Measurements from ENCODE around the gene AKT3. TPM values are rescaled to one million over a fixed set of nuclear protein-coding genes. Genes with fewer than 3 reads are reported as not detected.

AKT3 gene
- total RNA-seq, 5 donors from 2014 or later (not counting 1 experiment from before 2014, with no cell fraction given): 94.5 to 124 (median 112) TPM

GRCh38 chr1:243535014-243535413 is 315.0 kb downstream of the AKT3 start:
- no CpG with 5 or more reads among the region's 1 CpG for WGBS (ENCODE audit: insufficient coverage)
- no peak for DNase-seq
- Histone ChIP-seq H3K27me3 (replicated peaks in 1 of 2; ENCODE audit: control insufficient read depth in 2 of 2, extremely low read depth in 1 of 2, insufficient read depth in 2 of 2, low read length in 1 of 2) (no peaks in the 10 kb centered on the region), H3K36me3 (ENCODE audit: control insufficient read depth in 2 of 2, extremely low read depth in 1 of 2, insufficient read depth in 1 of 2, low read length in 1 of 2) (no peaks in the 10 kb centered on the region), H3K4me1 (ENCODE audit: control insufficient read depth in 1 of 2, extremely low read depth in 1 of 2, insufficient read depth in 2 of 2, low read length in 2 of 2) (no peaks in the 10 kb centered on the region), H3K27ac (ENCODE audit: low read length) (no peak overlapping the region), H3K9me3 (no peaks in the 10 kb centered on the region), H3K4me3 (ENCODE audit: control insufficient read depth in 1 of 2, extremely low read depth in 1 of 2, low read length in 1 of 2) (no peak overlapping the region)
- H3K4me3 Mint-ChIP-seq: no peak overlapping the region
- peaks cover 0 to 2% (median 0%) of the 10 kb centered on the region in 3 donors for H3K4me1 Mint-ChIP-seq
- CTCF ChIA-PET: interaction anchor here (0.6 to 1.1 kb wide), 3 partner anchors 8 to 258 kb away, joined by 3 read pairs; no protein-coding TSS in a partner anchor
- peaks cover 62% of the 10 kb centered on the region for H3K36me3 Mint-ChIP-seq
- no peaks in the 10 kb centered on the region for H3K9me3 Mint-ChIP-seq
- no peak for ATAC-seq (replicated peaks in 1 of 4)
- H3K27me3 Mint-ChIP-seq: no peaks in the 10 kb centered on the region
- POLR2A ChIA-PET: interaction anchor here (0.6 kb wide), 2 partner anchors 382 to 531 kb away, joined by 4 to 9 read pairs; no protein-coding TSS in a partner anchor
- no peak overlapping the region for H3K27ac Mint-ChIP-seq

- Mint-ChIP-seq H3K36me3 (peaks cover 47% of the 10 kb centered on the region), H3K4me1 (peaks cover 10 to 13% (median 11%) of the 10 kb centered on the region in 3 donors), H3K9me3 (peaks cover 0 to 6% (median 0%) of the 10 kb centered on the region in 3 donors), H3K27me3 (no peaks in the 10 kb centered on the region), H3K4me3 (no peak overlapping the region), H3K27ac (no peak overlapping the region)
- Histone ChIP-seq H3K9me3 (no peaks in the 10 kb centered on the region), H3K27ac (ENCODE audit: low read length) (no peak overlapping the region), H3K4me3 (ENCODE audit: control insufficient read depth in 1 of 2, extremely low read depth in 1 of 2, low read length in 1 of 2) (no peak overlapping the region), H3K4me1 (ENCODE audit: control insufficient read depth in 1 of 2, extremely low read depth in 1 of 2, insufficient read depth in 2 of 2, low read length in 2 of 2) (no peaks in the 10 kb centered on the region), H3K27me3 (replicated peaks in 1 of 2; ENCODE audit: control insufficient read depth in 2 of 2, extremely low read depth in 1 of 2, insufficient read depth in 2 of 2, low read length in 1 of 2) (no peaks in the 10 kb centered on the region), H3K36me3 (ENCODE audit: control insufficient read depth in 2 of 2, extremely low read depth in 1 of 2, insufficient read depth in 1 of 2, low read length in 1 of 2) (no peaks in the 10 kb centered on the region)
- ATAC-seq (replicated peaks in 1 of 4) (no peak), DNase-seq (no peak)
- ChIA-PET POLR2A (no interaction called here), CTCF (no interaction called here)
- WGBS (ENCODE audit: insufficient coverage): 97% methylated on average over 3 of the region's 4 CpGs
Observed at GRCh38 chr1:243529512-243529911, 320.5 kb downstream of the AKT3 start.

GRCh38 chr1:243528459-243529121 is 321.5 kb downstream of the AKT3 start:
- no peak overlapping the region for H3K4me3 ChIP-seq (ENCODE audit: control insufficient read depth in 1 of 2, extremely low read depth in 1 of 2, low read length in 1 of 2)
- H3K27me3 Mint-ChIP-seq: no peaks in the 10 kb centered on the region
- ChIA-PET CTCF (interaction anchor here in 1 of 2 donors (0.6 kb wide), 2 partner anchors 702 to 749 kb away, joined by 3 to 5 read pairs; no protein-coding TSS in a partner anchor), POLR2A (interaction anchor here in 1 of 2 donors (0.6 kb wide), 1 partner anchor 25 kb away, joined by 3 read pairs; no protein-coding TSS in a partner anchor)
- no peak overlapping the region for H3K27ac Mint-ChIP-seq
- no peaks in the 10 kb centered on the region for H3K9me3 ChIP-seq
- DNase-seq (no peak), ATAC-seq (replicated peaks in 1 of 4) (no peak)
- H3K9me3 Mint-ChIP-seq: peaks cover 0 to 6% (median 0%) of the 10 kb centered on the region in 3 donors
- peaks cover 13 to 18% (median 13%) of the 10 kb centered on the region in 3 donors for H3K4me1 Mint-ChIP-seq
- no peaks in the 10 kb centered on the region for H3K36me3 ChIP-seq (ENCODE audit: control insufficient read depth in 2 of 2, extremely low read depth in 1 of 2, insufficient read depth in 1 of 2, low read length in 1 of 2)
- no peaks in the 10 kb centered on the region for H3K27me3 ChIP-seq (replicated peaks in 1 of 2; ENCODE audit: control insufficient read depth in 2 of 2, extremely low read depth in 1 of 2, insufficient read depth in 2 of 2, low read length in 1 of 2)
- WGBS (ENCODE audit: insufficient coverage): no CpG with 5 or more reads among the region's 2 CpGs
- no peak overlapping the region for H3K27ac ChIP-seq (ENCODE audit: low read length)
- peaks cover 51% of the 10 kb centered on the region for H3K36me3 Mint-ChIP-seq
- no peaks in the 10 kb centered on the region for H3K4me1 ChIP-seq (ENCODE audit: control insufficient read depth in 1 of 2, extremely low read depth in 1 of 2, insufficient read depth in 2 of 2, low read length in 2 of 2)
- H3K4me3 Mint-ChIP-seq: no peak overlapping the region

- ChIA-PET POLR2A (no interaction called here), CTCF (no interaction called here)
- H3K9me3 ChIP-seq: no peaks in the 10 kb centered on the region
- Mint-ChIP-seq H3K4me1 (peaks cover 16 to 23% (median 18%) of the 10 kb centered on the region in 3 donors), H3K27me3 (no peaks in the 10 kb centered on the region), H3K36me3 (peaks cover 43% of the 10 kb centered on the region), H3K9me3 (peaks cover 0 to 6% (median 0%) of the 10 kb centered on the region in 3 donors), H3K27ac (no peak overlapping the region), H3K4me3 (no peak overlapping the region)
- H3K27me3 ChIP-seq (replicated peaks in 1 of 2; ENCODE audit: control insufficient read depth in 2 of 2, extremely low read depth in 1 of 2, insufficient read depth in 2 of 2, low read length in 1 of 2): no peaks in the 10 kb centered on the region
- DNase-seq: no peak
- no peaks in the 10 kb centered on the region for H3K36me3 ChIP-seq (ENCODE audit: control insufficient read depth in 2 of 2, extremely low read depth in 1 of 2, insufficient read depth in 1 of 2, low read length in 1 of 2)
- no peak overlapping the region for H3K27ac ChIP-seq (ENCODE audit: low read length)
- H3K4me1 ChIP-seq (ENCODE audit: control insufficient read depth in 1 of 2, extremely low read depth in 1 of 2, insufficient read depth in 2 of 2, low read length in 2 of 2): no peaks in the 10 kb centered on the region
- no peak for ATAC-seq (replicated peaks in 1 of 4)
- WGBS (ENCODE audit: insufficient coverage): 96% methylated on average over 3 of the region's 7 CpGs
- H3K4me3 ChIP-seq (ENCODE audit: control insufficient read depth in 1 of 2, extremely low read depth in 1 of 2, low read length in 1 of 2): no peak overlapping the region
Observed at GRCh38 chr1:243526180-243526579, 323.9 kb downstream of the AKT3 start.

DNA sequence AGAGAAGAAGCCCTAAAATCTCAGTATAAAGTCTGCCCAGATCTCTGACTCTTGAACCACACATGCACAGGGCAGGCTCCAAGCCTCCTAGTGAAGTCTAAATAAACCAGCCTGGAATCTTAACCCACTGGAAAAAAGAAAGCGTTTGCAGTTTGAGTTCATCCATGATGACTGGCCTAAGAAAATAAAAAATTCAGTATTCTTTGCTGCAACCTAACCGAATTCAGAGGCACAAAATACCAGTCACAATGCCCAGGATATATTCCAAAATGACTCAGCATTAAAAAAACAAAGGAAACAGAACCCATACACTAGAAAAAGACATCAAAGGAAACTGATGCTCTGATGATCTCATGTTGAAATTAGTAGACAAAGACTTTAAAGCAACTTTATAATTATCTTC is 325.0 kb downstream of the AKT3 start:
- ATAC-seq (replicated peaks in 1 of 4) (no peak), DNase-seq (no peak)
- H3K36me3 Mint-ChIP-seq: peaks cover 42% of the 10 kb centered on the region
- Histone ChIP-seq H3K9me3 (no peaks in the 10 kb centered on the region), H3K4me1 (ENCODE audit: control insufficient read depth in 1 of 2, extremely low read depth in 1 of 2, insufficient read depth in 2 of 2, low read length in 2 of 2) (no peaks in the 10 kb centered on the region), H3K36me3 (ENCODE audit: control insufficient read depth in 2 of 2, extremely low read depth in 1 of 2, insufficient read depth in 1 of 2, low read length in 1 of 2) (no peaks in the 10 kb centered on the region), H3K4me3 (ENCODE audit: control insufficient read depth in 1 of 2, extremely low read depth in 1 of 2, low read length in 1 of 2) (no peak overlapping the region), H3K27ac (ENCODE audit: low read length) (no peak overlapping the region), H3K27me3 (replicated peaks in 1 of 2; ENCODE audit: control insufficient read depth in 2 of 2, extremely low read depth in 1 of 2, insufficient read depth in 2 of 2, low read length in 1 of 2) (no peaks in the 10 kb centered on the region)
- ChIA-PET CTCF (no interaction called here), POLR2A (no interaction called here)
- no peak overlapping the region for H3K27ac Mint-ChIP-seq
- H3K4me3 Mint-ChIP-seq: no peak overlapping the region
- H3K27me3 Mint-ChIP-seq: no peaks in the 10 kb centered on the region
- peaks cover 15 to 23% (median 18%) of the 10 kb centered on the region in 3 donors for H3K4me1 Mint-ChIP-seq
- H3K9me3 Mint-ChIP-seq: peaks cover 0 to 6% (median 0%) of the 10 kb centered on the region in 3 donors
- no CpG with 5 or more reads among the region's 2 CpGs for WGBS (ENCODE audit: insufficient coverage)

- no peak overlapping the region for H3K4me3 Mint-ChIP-seq
- Histone ChIP-seq H3K9me3 (no peaks in the 10 kb centered on the region), H3K27ac (ENCODE audit: low read length) (no peak overlapping the region), H3K27me3 (replicated peaks in 1 of 2; ENCODE audit: control insufficient read depth in 2 of 2, extremely low read depth in 1 of 2, insufficient read depth in 2 of 2, low read length in 1 of 2) (no peaks in the 10 kb centered on the region), H3K4me1 (ENCODE audit: control insufficient read depth in 1 of 2, extremely low read depth in 1 of 2, insufficient read depth in 2 of 2, low read length in 2 of 2) (no peaks in the 10 kb centered on the region), H3K4me3 (ENCODE audit: control insufficient read depth in 1 of 2, extremely low read depth in 1 of 2, low read length in 1 of 2) (no peak overlapping the region), H3K36me3 (ENCODE audit: control insufficient read depth in 2 of 2, extremely low read depth in 1 of 2, insufficient read depth in 1 of 2, low read length in 1 of 2) (no peaks in the 10 kb centered on the region)
- no peaks in the 10 kb centered on the region for H3K27me3 Mint-ChIP-seq
- CTCF ChIA-PET: no interaction called here
- H3K4me1 Mint-ChIP-seq: peaks cover 16 to 23% (median 18%) of the 10 kb centered on the region in 3 donors
- peaks cover 38% of the 10 kb centered on the region for H3K36me3 Mint-ChIP-seq
- POLR2A ChIA-PET: interaction anchor here in 1 of 2 donors (0.6 kb wide), 1 partner anchor 169 kb away, joined by 3 read pairs; no protein-coding TSS in a partner anchor
- 91% methylated on average over 4 of the region's 5 CpGs for WGBS (ENCODE audit: insufficient coverage)
- H3K9me3 Mint-ChIP-seq: no peaks in the 10 kb centered on the region
- ATAC-seq (replicated peaks in 1 of 4) (no peak), DNase-seq (no peak)
- H3K27ac Mint-ChIP-seq: peak overlapping the region in 1 of 2 donors; percentile 22
Observed at GRCh38 chr1:243523766-243524165, 326.3 kb downstream of the AKT3 start.

All from T-cell (primary cell).